Lower leg skin (tissue), 4 donors: ENCODE measurements around the gene GRAMD4. TPM values are rescaled to one million over a fixed set of nuclear protein-coding genes. Genes with fewer than 3 reads are reported as not detected.

Source experiments
- DNase-seq, 2 donors: peaks; one replicate each; pipeline ENCODE4 v3.0.0-alpha.2; 2019; ENCODE audit warnings: low spot score in 2 of 2
- H3K4me3 ChIP-seq: fragments of 200-600 bp; sonication (generic); 2 replicates; pipeline ENCODE4 v1.5.1; 2017; ENCODE audit warnings: mild to moderate bottlenecking, low read depth; ENCODE audit not compliant: poor library complexity, severe bottlenecking
- CTCF ChIP-seq, 3 donors: fragments of 450-650 bp; IDR thresholded peaks; one replicate each; pipeline ENCODE4 v1.5.1; 2016; ENCODE audit warnings: antibody characterized with exemption in 3 of 3, mild to moderate bottlenecking in 3 of 3, moderate library complexity in 2 of 3
- POLR2A ChIP-seq, 2 donors: fragments of 450-650 bp; IDR thresholded peaks; one replicate each; pipeline ENCODE4 v1.6.1; 2016 to 2017; ENCODE audit warnings: antibody characterized with exemption in 2 of 2, mild to moderate bottlenecking in 1 of 2, moderate library complexity in 1 of 2
- WGBS, 2 donors: methylation state at CpG; one replicate each; pipeline ENCODE4 v1.1.5; 2018; 5-methylcytosine and 5-hydroxymethylcytosine counted together
- intact Hi-C: fragments of 100-400 bp; cut with DNase I; formaldehyde crosslinking; loops from one replicate; pipeline ENCODE4 v1.15.0; 2023; ENCODE audit warnings: low total_unique reads
- total RNA-seq, 4 donors: library from RNA; depleted of rRNA; stranded (reverse); fragments of >200 nt; gene quantifications; one replicate each; pipeline ENCODE4 v1.1.0, GENCODE V29; 2016

The GRAMD4 gene
- total RNA-seq, 4 donors from 2014 or later: 78.7 to 136 (median 117) TPM

- no peak for DNase-seq
- WGBS, 2 donors: 95 to 97% methylated on average over 11 of the region's 11 CpGs
Measured at GRCh38 chr22:46583571-46583970, 36.6 kb upstream of the GRAMD4 start.

GRCh38 chr22:46584081-46584921 lies 35.9 kb upstream of the GRAMD4 start:
- 50 to 56% methylated on average over 36 to 43 of the region's 43 CpGs for WGBS, 2 donors
- intact Hi-C loops: no loop called here
- no peak for DNase-seq
- no peak for TF ChIP-seq POLR2A (IDR thresholded peaks at IDR 0.05)
- no peak for TF ChIP-seq CTCF (IDR thresholded peaks at IDR 0.05)
- H3K4me3 ChIP-seq: no peak overlapping the region

More at GRCh38 chr22:46583571-46583970, 36.6 kb upstream of the GRAMD4 start:
- intact Hi-C loops: no loop called here
- no peak overlapping the region for H3K4me3 ChIP-seq
- TF ChIP-seq CTCF (IDR thresholded peaks at IDR 0.05): no peak

- 91 to 92% methylated on average over 19 of the region's 19 CpGs for WGBS, 2 donors
- no peak overlapping the region for H3K4me3 ChIP-seq
- intact Hi-C loops: no loop called here
- TF ChIP-seq POLR2A (IDR thresholded peaks at IDR 0.05) (no peak), CTCF (IDR thresholded peaks at IDR 0.05) (no peak)
- DNase-seq: no peak
Measured at GRCh38 chr22:46585340-46586122, 34.7 kb upstream of the GRAMD4 start.

GRCh38 chr22:46586123-46586519 lies 34.1 kb upstream of the GRAMD4 start:
- H3K4me3 ChIP-seq: no peak overlapping the region
- no peak for TF ChIP-seq POLR2A (IDR thresholded peaks at IDR 0.05)
- no peak for TF ChIP-seq CTCF (IDR thresholded peaks at IDR 0.05)
- no peak for DNase-seq
- 84 to 88% methylated on average over 12 of the region's 12 CpGs for WGBS, 2 donors
- intact Hi-C loops: no loop called here

GRCh38 chr22:46586531-46587011 lies 33.6 kb upstream of the GRAMD4 start:
- intact Hi-C loops: no loop called here
- no peak overlapping the region for H3K4me3 ChIP-seq
- DNase-seq: no peak
- 91 to 93% methylated on average over 8 to 12 of the region's 12 CpGs for WGBS, 2 donors
- TF ChIP-seq POLR2A (IDR thresholded peaks at IDR 0.05): no peak
- no peak for TF ChIP-seq CTCF (IDR thresholded peaks at IDR 0.05)
